HEK293 (cell line): ENCODE results near the gene DOCK1.

Experiments
- CTCF ChIA-PET: fragments of 350-600 bp; formaldehyde crosslinking; extraction: SDS; loops from one replicate; lab custom pipeline; 2021; ENCODE audit warnings: antibody characterized with exemption; lab: Yijun Ruan, JAX
- POLR2A ChIA-PET: fragments of 300-600 bp; formaldehyde crosslinking; extraction: SDS; loops from one replicate; lab custom pipeline; 2020; ENCODE audit warnings: antibody characterized with exemption, inconsistent platforms; lab: Yijun Ruan, JAX
- H3K27ac ChIP-seq: fragments of 200-500 bp; sonication (Bioruptor generic); 2 replicates; pipeline ENCODE4 v1.5.1; 2014; ENCODE audit warnings: low read depth, low read length, control low read depth, inconsistent platforms; ENCODE audit errors: extremely low read depth
- H3K36me3 ChIP-seq, 2 experiments: fragments of 200-500 bp in 1 of 2; sonication (Bioruptor generic) in 1 of 2; 1 replicate in 1 of 2; 2 replicates in 1 of 2; pipeline ENCODE4 v1.5.1; 2014 to 2017; ENCODE audit warnings: inconsistent platforms in 2 of 2, low read length in 2 of 2; ENCODE audit not compliant: control insufficient read depth in 2 of 2, insufficient read depth in 1 of 2
- H3K4me1 ChIP-seq: fragments of 200-500 bp; sonication (Bioruptor generic); 2 replicates; pipeline ENCODE4 v1.5.1; 2014; ENCODE audit warnings: mild to moderate bottlenecking, low read length, inconsistent platforms; ENCODE audit not compliant: control insufficient read depth, insufficient read depth
- H3K4me3 ChIP-seq: 2 replicates; pipeline ENCODE4 v1.5.1; 2011; ENCODE audit warnings: low read depth, mild to moderate bottlenecking, control low read depth, low read length, moderate library complexity
- H3K9me3 ChIP-seq: fragments of 200-500 bp; sonication (Bioruptor generic); 2 replicates; pipeline ENCODE4 v1.5.1; 2014; ENCODE audit warnings: low read depth, low read length, inconsistent platforms; ENCODE audit not compliant: control insufficient read depth, insufficient read depth
- AEBP2 ChIP-seq: fragments of 450-650 bp; formaldehyde crosslinking; IDR thresholded peaks from 2 replicates; pipeline ENCODE4 v1.5.1; 2016; ENCODE audit warnings: missing biosample characterization, missing genetic modification characterization, borderline replicate concordance
- BCL11B ChIP-seq: fragments of 450-650 bp; formaldehyde crosslinking; IDR thresholded peaks from 2 replicates; pipeline ENCODE4 v1.5.1; 2016; ENCODE audit warnings: low read depth, missing biosample characterization, missing genetic modification characterization
- GLI4 ChIP-seq: fragments of 450-650 bp; formaldehyde crosslinking; IDR thresholded peaks from 2 replicates; pipeline ENCODE4 v1.5.1; 2016; ENCODE audit warnings: missing biosample characterization, missing genetic modification characterization
- HOXC10 ChIP-seq: sonication (generic); formaldehyde crosslinking; IDR thresholded peaks from 2 replicates; pipeline ENCODE4 v1.8.1; 2023; ENCODE audit warnings: mild to moderate bottlenecking, missing genetic modification reagents
- RBAK ChIP-seq: fragments of 450-650 bp; formaldehyde crosslinking; IDR thresholded peaks from 2 replicates; pipeline ENCODE4 v1.5.1; 2016; ENCODE audit warnings: missing biosample characterization, missing genetic modification characterization
- SP2 ChIP-seq: fragments of 450-650 bp; formaldehyde crosslinking; IDR thresholded peaks from 2 replicates; pipeline ENCODE4 v1.5.1; 2016; ENCODE audit warnings: missing biosample characterization, missing genetic modification characterization
- ZBTB21 ChIP-seq: fragments of 450-650 bp; formaldehyde crosslinking; IDR thresholded peaks from 2 replicates; pipeline ENCODE4 v1.5.1; 2017; ENCODE audit warnings: missing biosample characterization, missing genetic modification characterization
- ZBTB44 ChIP-seq: fragments of 450-650 bp; IDR thresholded peaks from 2 replicates; pipeline ENCODE4 v1.5.1; 2018; ENCODE audit warnings: missing biosample characterization, mild to moderate bottlenecking, missing genetic modification characterization
- ZNF211 ChIP-seq: fragments of 450-650 bp; formaldehyde crosslinking; IDR thresholded peaks from 2 replicates; pipeline ENCODE4 v1.5.1; 2016; ENCODE audit warnings: low read depth, missing biosample characterization, missing genetic modification characterization
- ZNF214 ChIP-seq: fragments of 450-650 bp; formaldehyde crosslinking; IDR thresholded peaks from 2 replicates; pipeline ENCODE4 v1.5.1; 2017; ENCODE audit warnings: missing biosample characterization, mild to moderate bottlenecking, missing genetic modification characterization, borderline replicate concordance
- ZNF223 ChIP-seq: fragments of 450-650 bp; formaldehyde crosslinking; IDR thresholded peaks from 2 replicates; pipeline ENCODE4 v1.5.1; 2016; ENCODE audit warnings: missing biosample characterization, missing genetic modification characterization
- ZNF24 ChIP-seq: fragments of 450-650 bp; formaldehyde crosslinking; IDR thresholded peaks from 2 replicates; pipeline ENCODE4 v1.5.1; 2016; ENCODE audit warnings: missing biosample characterization, missing genetic modification characterization
- ZNF341 ChIP-seq: fragments of 450-650 bp; formaldehyde crosslinking; IDR thresholded peaks from 2 replicates; pipeline ENCODE4; 2016; ENCODE audit warnings: low read depth, missing biosample characterization, missing genetic modification characterization
- ZNF350 ChIP-seq: fragments of 450-650 bp; formaldehyde crosslinking; IDR thresholded peaks from 2 replicates; pipeline ENCODE4 v1.5.0; 2017; ENCODE audit warnings: missing biosample characterization, mild to moderate bottlenecking, missing genetic modification characterization
- ZNF354C ChIP-seq: fragments of 450-650 bp; formaldehyde crosslinking; IDR thresholded peaks from 2 replicates; pipeline ENCODE4 v1.5.1; 2016; ENCODE audit warnings: missing biosample characterization, missing genetic modification characterization, low read depth, borderline replicate concordance
- ZNF37A ChIP-seq: fragments of 450-650 bp; IDR thresholded peaks from 2 replicates; pipeline ENCODE4 v1.5.1; 2018; ENCODE audit warnings: missing biosample characterization, missing genetic modification characterization
- ZNF473 ChIP-seq: fragments of 450-650 bp; formaldehyde crosslinking; IDR thresholded peaks from 2 replicates; pipeline ENCODE4 v1.5.1; 2017; ENCODE audit warnings: missing biosample characterization, missing genetic modification characterization
- ZNF585B ChIP-seq: fragments of 450-650 bp; formaldehyde crosslinking; IDR thresholded peaks from 2 replicates; pipeline ENCODE4 v1.5.1; 2016; ENCODE audit warnings: missing biosample characterization, missing genetic modification characterization
- ZNF654 ChIP-seq: fragments of 450-650 bp; formaldehyde crosslinking; IDR thresholded peaks from 2 replicates; pipeline ENCODE4 v1.5.1; 2016; ENCODE audit warnings: low read depth, missing biosample characterization, missing genetic modification characterization
- ZNF664 ChIP-seq: fragments of 450-650 bp; formaldehyde crosslinking; IDR thresholded peaks from 2 replicates; pipeline ENCODE4 v1.5.1; 2016; ENCODE audit warnings: missing biosample characterization, missing genetic modification characterization
- ZNF670 ChIP-seq: fragments of 450-650 bp; formaldehyde crosslinking; IDR thresholded peaks from 2 replicates; pipeline ENCODE4 v1.5.1; 2016; ENCODE audit warnings: missing biosample characterization, missing genetic modification characterization, low read depth
- ZNF677 ChIP-seq: fragments of 450-650 bp; IDR thresholded peaks from 2 replicates; pipeline ENCODE4 v1.5.0; 2018; ENCODE audit warnings: missing biosample characterization, mild to moderate bottlenecking, missing genetic modification characterization, moderate library complexity
- ZNF777 ChIP-seq: fragments of 450-650 bp; formaldehyde crosslinking; IDR thresholded peaks from 2 replicates; pipeline ENCODE4 v1.5.1; 2017; ENCODE audit warnings: missing biosample characterization, missing genetic modification characterization, borderline replicate concordance
- ZSCAN23 ChIP-seq: fragments of 450-650 bp; formaldehyde crosslinking; IDR thresholded peaks from 2 replicates; pipeline ENCODE4 v1.5.1; 2016; ENCODE audit warnings: missing biosample characterization, missing genetic modification characterization
- TF ChIP-seq, protein P1 (sequence below): fragments of 450-650 bp; formaldehyde crosslinking; IDR thresholded peaks from 2 replicates; pipeline ENCODE4 v1.5.1; 2016; ENCODE audit warnings: missing biosample characterization, missing genetic modification characterization
- TF ChIP-seq, protein P2 (sequence below): fragments of 450-650 bp; formaldehyde crosslinking; IDR thresholded peaks from 2 replicates; pipeline ENCODE4 v1.5.1; 2017; ENCODE audit warnings: missing biosample characterization, mild to moderate bottlenecking, missing genetic modification characterization, moderate library complexity
- TF ChIP-seq, protein P3 (sequence below): fragments of 450-650 bp; formaldehyde crosslinking; IDR thresholded peaks from 2 replicates; pipeline ENCODE4 v1.5.1; 2017; ENCODE audit warnings: missing biosample characterization, missing genetic modification characterization

Gene DOCK1

DNA sequence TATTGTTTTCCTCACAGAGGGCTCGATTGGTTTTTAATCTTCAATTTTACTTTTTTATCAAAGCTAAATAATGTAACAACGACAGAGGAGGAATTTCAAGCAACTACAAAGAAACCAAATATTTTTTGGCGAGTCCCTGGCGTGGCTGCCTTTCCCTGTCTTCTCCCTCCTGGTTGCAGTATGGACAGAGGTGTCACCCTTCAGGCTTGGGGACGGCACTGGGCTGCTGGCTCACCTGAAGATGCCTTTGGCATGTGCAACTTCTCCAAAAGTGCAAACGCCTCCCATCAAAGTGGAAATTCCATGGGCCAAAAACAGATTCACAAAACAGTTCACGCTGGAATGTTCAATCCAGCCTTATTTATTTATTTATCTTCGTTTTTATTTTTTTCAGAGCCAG lies 51.9 kb downstream of the DOCK1 start (continued):
- TF ChIP-seq ZNF585B (tag by site-specific recombination) (no peak), HOXC10 (CRISPR knock-in tag) (no peak), BCL11B (tag by site-specific recombination) (no peak), ZBTB21 (tag by site-specific recombination) (no peak)

DNA sequence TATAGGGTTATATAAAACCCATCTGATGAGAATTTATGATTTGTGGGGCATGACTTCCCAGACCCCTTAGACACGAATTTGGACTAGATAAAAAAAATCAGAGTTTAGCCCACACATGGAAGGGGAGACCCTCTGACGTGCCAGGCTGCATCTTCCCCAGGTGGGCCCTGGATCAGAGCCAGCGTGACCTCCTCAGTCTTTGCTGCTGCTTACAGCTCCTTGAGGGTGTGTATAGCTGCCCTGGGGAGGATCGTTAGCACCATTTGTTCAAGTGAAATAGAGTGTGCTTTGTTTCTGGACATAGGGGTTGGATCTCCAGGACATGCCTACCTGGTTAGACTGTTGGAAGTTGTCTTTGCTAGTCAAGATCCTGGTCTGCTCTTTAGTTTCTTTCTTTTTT lies 54.2 kb downstream of the DOCK1 start:
- TF ChIP-seq, protein P1, sequence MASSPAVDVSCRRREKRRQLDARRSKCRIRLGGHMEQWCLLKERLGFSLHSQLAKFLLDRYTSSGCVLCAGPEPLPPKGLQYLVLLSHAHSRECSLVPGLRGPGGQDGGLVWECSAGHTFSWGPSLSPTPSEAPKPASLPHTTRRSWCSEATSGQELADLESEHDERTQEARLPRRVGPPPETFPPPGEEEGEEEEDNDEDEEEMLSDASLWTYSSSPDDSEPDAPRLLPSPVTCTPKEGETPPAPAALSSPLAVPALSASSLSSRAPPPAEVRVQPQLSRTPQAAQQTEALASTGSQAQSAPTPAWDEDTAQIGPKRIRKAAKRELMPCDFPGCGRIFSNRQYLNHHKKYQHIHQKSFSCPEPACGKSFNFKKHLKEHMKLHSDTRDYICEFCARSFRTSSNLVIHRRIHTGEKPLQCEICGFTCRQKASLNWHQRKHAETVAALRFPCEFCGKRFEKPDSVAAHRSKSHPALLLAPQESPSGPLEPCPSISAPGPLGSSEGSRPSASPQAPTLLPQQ, result no peak
- TF ChIP-seq ZNF211 (tag by site-specific recombination) (no peak), ZNF341 (tag by site-specific recombination) (no peak), AEBP2 (tag by site-specific recombination) (no peak), SP2 (no peak), RBAK (tag by site-specific recombination) (no peak), ZNF350 (tag by site-specific recombination) (no peak), ZNF777 (tag by site-specific recombination) (no peak), ZNF677 (tag by site-specific recombination) (no peak), ZNF664 (tag by site-specific recombination) (no peak), ZNF654 (tag by site-specific recombination) (no peak), ZNF473 (tag by site-specific recombination) (no peak)
- TF ChIP-seq, protein P2, sequence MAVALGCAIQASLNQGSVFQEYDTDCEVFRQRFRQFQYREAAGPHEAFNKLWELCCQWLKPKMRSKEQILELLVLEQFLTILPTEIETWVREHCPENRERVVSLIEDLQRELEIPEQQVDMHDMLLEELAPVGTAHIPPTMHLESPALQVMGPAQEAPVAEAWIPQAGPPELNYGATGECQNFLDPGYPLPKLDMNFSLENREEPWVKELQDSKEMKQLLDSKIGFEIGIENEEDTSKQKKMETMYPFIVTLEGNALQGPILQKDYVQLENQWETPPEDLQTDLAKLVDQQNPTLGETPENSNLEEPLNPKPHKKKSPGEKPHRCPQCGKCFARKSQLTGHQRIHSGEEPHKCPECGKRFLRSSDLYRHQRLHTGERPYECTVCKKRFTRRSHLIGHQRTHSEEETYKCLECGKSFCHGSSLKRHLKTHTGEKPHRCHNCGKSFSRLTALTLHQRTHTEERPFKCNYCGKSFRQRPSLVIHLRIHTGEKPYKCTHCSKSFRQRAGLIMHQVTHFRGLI (tag by site-specific recombination), result no peak
- Histone ChIP-seq H3K9me3 (no peaks in the 10 kb centered on the region), H3K4me1 (no peaks in the 10 kb centered on the region), H3K27ac (no peak overlapping the region), H3K36me3 (no peaks in the 10 kb centered on the region), H3K4me3 (no peak overlapping the region)
- CTCF ChIA-PET, result no interaction called here
- POLR2A ChIA-PET, result no interaction called here

DNA sequence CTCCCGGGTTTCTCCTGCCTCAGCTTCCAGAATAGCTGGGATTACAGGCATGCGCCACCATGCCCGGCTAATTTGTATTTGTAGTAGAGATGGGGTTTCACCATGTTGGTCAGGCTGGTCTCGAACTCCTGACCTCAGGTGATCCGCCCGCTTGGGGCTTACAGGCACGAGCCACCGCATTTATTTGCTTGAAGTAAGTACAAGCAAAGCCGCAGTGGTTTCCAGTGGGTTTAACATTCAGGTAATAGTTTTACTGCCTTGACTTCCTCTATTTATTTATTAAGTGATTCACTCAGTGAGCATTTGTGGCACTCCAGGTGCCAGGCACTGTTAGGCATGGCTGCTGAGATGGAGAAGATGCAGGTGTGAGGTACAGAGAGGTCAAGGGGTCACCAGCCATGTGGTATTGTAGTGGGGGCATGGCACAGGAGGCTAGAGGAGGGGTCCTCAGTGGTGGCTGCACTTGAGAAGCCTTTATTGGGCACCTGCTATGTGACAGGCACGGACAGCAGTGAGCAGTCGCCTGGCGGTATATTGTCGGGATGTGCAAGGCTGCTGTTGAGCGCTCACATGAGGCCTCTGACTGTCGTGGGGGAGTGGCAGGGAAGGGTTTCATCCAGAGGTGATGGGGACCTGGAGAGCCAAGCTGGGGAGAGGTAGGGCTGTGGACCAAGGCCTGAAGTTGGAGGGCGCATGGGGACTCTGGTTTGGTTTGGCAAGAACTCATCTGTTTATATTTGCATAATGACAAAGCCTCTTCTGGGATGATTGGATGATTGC lies 54.9 kb downstream of the DOCK1 start:
- Histone ChIP-seq H3K27ac (no peak overlapping the region), H3K4me1 (no peaks in the 10 kb centered on the region), H3K9me3 (no peaks in the 10 kb centered on the region), H3K4me3 (no peak overlapping the region), H3K36me3 (no peaks in the 10 kb centered on the region)
- CTCF ChIA-PET, result no interaction called here
- POLR2A ChIA-PET, result no interaction called here
- TF ChIP-seq ZNF354C (tag by site-specific recombination) (no peak), ZBTB44 (tag by site-specific recombination) (no peak), ZNF24 (tag by site-specific recombination) (no peak), ZNF214 (tag by site-specific recombination) (no peak), ZNF223 (tag by site-specific recombination) (no peak), ZNF670 (tag by site-specific recombination) (no peak), ZNF37A (tag by site-specific recombination) (no peak), GLI4 (tag by site-specific recombination) (no peak), BCL11B (tag by site-specific recombination) (no peak), ZSCAN23 (no peak)
- TF ChIP-seq, protein P3, sequence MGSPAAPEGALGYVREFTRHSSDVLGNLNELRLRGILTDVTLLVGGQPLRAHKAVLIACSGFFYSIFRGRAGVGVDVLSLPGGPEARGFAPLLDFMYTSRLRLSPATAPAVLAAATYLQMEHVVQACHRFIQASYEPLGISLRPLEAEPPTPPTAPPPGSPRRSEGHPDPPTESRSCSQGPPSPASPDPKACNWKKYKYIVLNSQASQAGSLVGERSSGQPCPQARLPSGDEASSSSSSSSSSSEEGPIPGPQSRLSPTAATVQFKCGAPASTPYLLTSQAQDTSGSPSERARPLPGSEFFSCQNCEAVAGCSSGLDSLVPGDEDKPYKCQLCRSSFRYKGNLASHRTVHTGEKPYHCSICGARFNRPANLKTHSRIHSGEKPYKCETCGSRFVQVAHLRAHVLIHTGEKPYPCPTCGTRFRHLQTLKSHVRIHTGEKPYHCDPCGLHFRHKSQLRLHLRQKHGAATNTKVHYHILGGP, result no peak
